HepG2 (cell line): ENCODE results near the gene CNNM4. TPM values are rescaled to one million over a fixed set of nuclear protein-coding genes. Genes with fewer than 3 reads are reported as not detected.

ENCODE experiments used
- CEBPB ChIP-seq: IDR thresholded peaks from 2 replicates; pipeline ENCODE4 v1.6.1; 2011; ENCODE audit warnings: low read depth, low read length, improper control_type of control experiment, borderline replicate concordance
- EEA1 ChIP-seq: sonication (generic); formaldehyde crosslinking; IDR thresholded peaks from 2 replicates; pipeline ENCODE4 v1.5.1; 2020; ENCODE audit warnings: mild to moderate bottlenecking, missing genetic modification reagents, borderline replicate concordance
- FIP1L1 ChIP-seq: fragments of 200-400 bp; formaldehyde crosslinking; IDR thresholded peaks from 2 replicates; pipeline ENCODE4 v1.6.1; 2018; ENCODE audit warnings: low read depth, mild to moderate bottlenecking, low read length, moderate library complexity, borderline replicate concordance; ENCODE audit not compliant: insufficient read depth
- HNRNPLL ChIP-seq: fragments of 200-400 bp; formaldehyde crosslinking; IDR thresholded peaks from 2 replicates; pipeline ENCODE4 v1.6.1; 2017; ENCODE audit warnings: mild to moderate bottlenecking, low read depth, low read length; ENCODE audit not compliant: poor library complexity, severe bottlenecking
- TP53 ChIP-seq: sonication (generic); formaldehyde crosslinking; conservative IDR thresholded peaks from 2 replicates; pipeline ENCODE4 v1.4.0; 2020; ENCODE audit warnings: missing genetic modification reagents
- ZNF317 ChIP-seq: sonication (generic); formaldehyde crosslinking; IDR thresholded peaks from 2 replicates; pipeline ENCODE4 v1.5.0; 2020; ENCODE audit warnings: mild to moderate bottlenecking, missing genetic modification reagents
- ZNF329 ChIP-seq: sonication (generic); formaldehyde crosslinking; IDR thresholded peaks from 2 replicates; pipeline ENCODE4 v1.9.0; 2021; ENCODE audit warnings: low read depth, mild to moderate bottlenecking, missing genetic modification reagents
- ZNF543 ChIP-seq: sonication (generic); formaldehyde crosslinking; IDR thresholded peaks from 2 replicates; pipeline ENCODE4 v1.4.0; 2020; ENCODE audit warnings: mild to moderate bottlenecking, missing genetic modification reagents
- ZNF563 ChIP-seq: sonication (generic); formaldehyde crosslinking; IDR thresholded peaks from 2 replicates; pipeline ENCODE4 v1.8.0; 2022; ENCODE audit warnings: mild to moderate bottlenecking, moderate library complexity, missing genetic modification reagents
- ZNF720 ChIP-seq: sonication (generic); formaldehyde crosslinking; IDR thresholded peaks from 2 replicates; pipeline ENCODE4 v1.4.0; 2020; ENCODE audit warnings: missing genetic modification reagents
- ZNF883 ChIP-seq: sonication (generic); formaldehyde crosslinking; IDR thresholded peaks from 2 replicates; pipeline ENCODE4 v1.5.1; 2020; ENCODE audit warnings: mild to moderate bottlenecking, missing genetic modification reagents; ENCODE audit errors: not compliant biosample characterization
- polyA plus RNA-seq, 8 experiments: library from polyadenylated mRNA; depleted of rRNA in 3 of 8; stranded (reverse) in 7 of 8; unstranded in 1 of 8; fragments of >200 nt; fragmentation: Illumina TruSeq in 4 of 8; extraction: Trizol in 4 of 8; gene quantifications; 2 replicates each; pipeline versions ENCODE4 v1.2.1 to v1.2.3, GENCODE V29; 2011 to 2016; ENCODE audit warnings: low read depth in 4 of 8, missing spikeins in 1 of 8, mixed read lengths in 1 of 8; ENCODE audit not compliant: insufficient read depth in 1 of 8
- total RNA-seq, 5 experiments: library from RNA; depleted of rRNA; stranded (reverse); fragments of >200 nt; fragmentation: Illumina TruSeq; extraction: Trizol; gene quantifications; 2 replicates each; pipeline ENCODE4 v1.2.3, GENCODE V29; 2016; ENCODE audit warnings: low read depth in 1 of 5
- TF ChIP-seq, protein P1 (sequence below): IDR thresholded peaks from 2 replicates; pipeline ENCODE4 v1.6.1; 2012; ENCODE audit warnings: low read length, improper control_type of control experiment
- TF ChIP-seq, protein P2 (sequence below), 2 experiments: sonication (generic) in 1 of 2; formaldehyde crosslinking in 1 of 2; IDR thresholded peaks; 2 replicates each; pipeline versions ENCODE4 v1.5.1 to v1.6.1; 2011 to 2020; ENCODE audit warnings: borderline replicate concordance in 1 of 2, low read depth in 1 of 2, low read length in 1 of 2, mild to moderate bottlenecking in 1 of 2, missing genetic modification reagents in 1 of 2, moderate library complexity in 1 of 2
- TF ChIP-seq, protein P3 (sequence below): sonication (generic); formaldehyde crosslinking; conservative IDR thresholded peaks from 2 replicates; pipeline ENCODE4 v1.8.0; 2022; ENCODE audit warnings: missing genetic modification reagents
- TF ChIP-seq, protein P4 (sequence below): IDR thresholded peaks from 2 replicates; pipeline ENCODE4 v1.4.0; 2020; ENCODE audit warnings: mild to moderate bottlenecking, missing genetic modification reagents

The CNNM4 gene
- total and polyA plus RNA-seq, 2 of the 13 experiments (the other 11 are each of a cell fraction or from before 2014, with no cell fraction given), result 5.9 to 8.4 TPM

DNA sequence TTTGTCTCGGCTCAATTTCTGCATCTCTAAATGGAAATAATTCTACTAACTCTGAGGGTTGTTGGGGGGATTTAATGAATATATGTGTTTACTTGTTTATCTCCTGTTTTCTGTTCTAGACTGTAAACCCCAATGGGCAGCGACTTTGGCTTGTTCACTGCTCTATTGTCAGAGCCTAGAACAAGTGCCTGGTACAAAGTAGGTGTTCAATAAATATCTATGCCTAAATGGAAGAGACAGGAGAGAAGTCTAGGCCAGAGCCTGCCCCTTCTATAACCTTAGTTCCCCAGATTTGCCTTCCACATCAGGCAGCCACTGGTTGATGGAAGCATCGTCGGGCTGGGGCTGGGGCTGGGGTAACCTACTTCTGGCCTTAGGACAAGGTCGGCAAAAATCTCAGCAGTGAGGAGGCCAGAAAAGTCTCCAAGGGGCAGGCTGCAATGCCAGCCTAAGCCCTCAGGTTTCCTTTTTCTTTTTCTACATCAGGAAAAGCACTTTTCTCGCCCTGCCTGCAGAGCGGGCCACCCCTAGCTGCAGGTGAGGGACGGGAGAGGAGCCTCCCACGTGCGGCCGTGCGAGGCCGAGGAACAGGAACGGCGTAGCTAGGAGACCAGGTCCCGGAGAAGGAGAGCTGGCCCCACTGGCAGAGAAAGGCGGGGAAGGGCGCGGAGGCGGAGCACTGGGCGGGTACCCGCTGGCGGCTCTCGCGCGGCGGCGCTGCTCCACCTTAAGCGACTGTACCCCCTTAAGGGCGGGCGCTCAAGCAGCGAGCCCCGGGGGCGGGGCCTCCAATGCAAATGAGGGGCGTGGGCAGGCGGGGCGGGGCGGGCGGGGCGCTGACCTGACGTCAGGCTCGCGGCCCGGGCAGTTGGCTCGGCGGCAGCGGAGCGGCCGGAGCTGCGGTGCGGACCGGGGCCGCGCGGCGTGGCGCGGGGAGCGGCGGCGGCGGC is at the start of gene CNNM4 (continued):
- TF ChIP-seq, protein P1, sequence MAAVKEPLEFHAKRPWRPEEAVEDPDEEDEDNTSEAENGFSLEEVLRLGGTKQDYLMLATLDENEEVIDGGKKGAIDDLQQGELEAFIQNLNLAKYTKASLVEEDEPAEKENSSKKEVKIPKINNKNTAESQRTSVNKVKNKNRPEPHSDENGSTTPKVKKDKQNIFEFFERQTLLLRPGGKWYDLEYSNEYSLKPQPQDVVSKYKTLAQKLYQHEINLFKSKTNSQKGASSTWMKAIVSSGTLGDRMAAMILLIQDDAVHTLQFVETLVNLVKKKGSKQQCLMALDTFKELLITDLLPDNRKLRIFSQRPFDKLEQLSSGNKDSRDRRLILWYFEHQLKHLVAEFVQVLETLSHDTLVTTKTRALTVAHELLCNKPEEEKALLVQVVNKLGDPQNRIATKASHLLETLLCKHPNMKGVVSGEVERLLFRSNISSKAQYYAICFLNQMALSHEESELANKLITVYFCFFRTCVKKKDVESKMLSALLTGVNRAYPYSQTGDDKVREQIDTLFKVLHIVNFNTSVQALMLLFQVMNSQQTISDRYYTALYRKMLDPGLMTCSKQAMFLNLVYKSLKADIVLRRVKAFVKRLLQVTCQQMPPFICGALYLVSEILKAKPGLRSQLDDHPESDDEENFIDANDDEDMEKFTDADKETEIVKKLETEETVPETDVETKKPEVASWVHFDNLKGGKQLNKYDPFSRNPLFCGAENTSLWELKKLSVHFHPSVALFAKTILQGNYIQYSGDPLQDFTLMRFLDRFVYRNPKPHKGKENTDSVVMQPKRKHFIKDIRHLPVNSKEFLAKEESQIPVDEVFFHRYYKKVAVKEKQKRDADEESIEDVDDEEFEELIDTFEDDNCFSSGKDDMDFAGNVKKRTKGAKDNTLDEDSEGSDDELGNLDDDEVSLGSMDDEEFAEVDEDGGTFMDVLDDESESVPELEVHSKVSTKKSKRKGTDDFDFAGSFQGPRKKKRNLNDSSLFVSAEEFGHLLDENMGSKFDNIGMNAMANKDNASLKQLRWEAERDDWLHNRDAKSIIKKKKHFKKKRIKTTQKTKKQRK, result no peak
- TF ChIP-seq CEBPB (no peak), HNRNPLL (no peak), ZNF720 (no peak), ZNF883 (CRISPR knock-in tag) (no peak), EEA1 (CRISPR knock-in tag) (no peak), FIP1L1 (no peak), ZNF543 (0 out of 2 replicates have a peak, but pooled peaks have one; percentile 2), ZNF563 (no peak), TP53 (CRISPR knock-in tag) (no peak), ZNF329 (CRISPR knock-in tag) (no peak), ZNF317 (CRISPR knock-in tag) (no peak)
- TF ChIP-seq, protein P2, sequence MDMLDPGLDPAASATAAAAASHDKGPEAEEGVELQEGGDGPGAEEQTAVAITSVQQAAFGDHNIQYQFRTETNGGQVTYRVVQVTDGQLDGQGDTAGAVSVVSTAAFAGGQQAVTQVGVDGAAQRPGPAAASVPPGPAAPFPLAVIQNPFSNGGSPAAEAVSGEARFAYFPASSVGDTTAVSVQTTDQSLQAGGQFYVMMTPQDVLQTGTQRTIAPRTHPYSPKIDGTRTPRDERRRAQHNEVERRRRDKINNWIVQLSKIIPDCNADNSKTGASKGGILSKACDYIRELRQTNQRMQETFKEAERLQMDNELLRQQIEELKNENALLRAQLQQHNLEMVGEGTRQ (IDR thresholded peaks at IDR 0.05; ENCODE audit: low read depth, low read length), result no peak
- TF ChIP-seq, protein P2 (CRISPR knock-in tag; IDR thresholded peaks at IDR 0.05; ENCODE audit: borderline replicate concordance), result no peak
- TF ChIP-seq, protein P3, sequence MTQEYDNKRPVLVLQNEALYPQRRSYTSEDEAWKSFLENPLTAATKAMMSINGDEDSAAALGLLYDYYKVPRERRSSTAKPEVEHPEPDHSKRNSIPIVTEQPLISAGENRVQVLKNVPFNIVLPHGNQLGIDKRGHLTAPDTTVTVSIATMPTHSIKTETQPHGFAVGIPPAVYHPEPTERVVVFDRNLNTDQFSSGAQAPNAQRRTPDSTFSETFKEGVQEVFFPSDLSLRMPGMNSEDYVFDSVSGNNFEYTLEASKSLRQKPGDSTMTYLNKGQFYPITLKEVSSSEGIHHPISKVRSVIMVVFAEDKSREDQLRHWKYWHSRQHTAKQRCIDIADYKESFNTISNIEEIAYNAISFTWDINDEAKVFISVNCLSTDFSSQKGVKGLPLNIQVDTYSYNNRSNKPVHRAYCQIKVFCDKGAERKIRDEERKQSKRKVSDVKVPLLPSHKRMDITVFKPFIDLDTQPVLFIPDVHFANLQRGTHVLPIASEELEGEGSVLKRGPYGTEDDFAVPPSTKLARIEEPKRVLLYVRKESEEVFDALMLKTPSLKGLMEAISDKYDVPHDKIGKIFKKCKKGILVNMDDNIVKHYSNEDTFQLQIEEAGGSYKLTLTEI (CRISPR knock-in tag), result no peak
- TF ChIP-seq, protein P4, sequence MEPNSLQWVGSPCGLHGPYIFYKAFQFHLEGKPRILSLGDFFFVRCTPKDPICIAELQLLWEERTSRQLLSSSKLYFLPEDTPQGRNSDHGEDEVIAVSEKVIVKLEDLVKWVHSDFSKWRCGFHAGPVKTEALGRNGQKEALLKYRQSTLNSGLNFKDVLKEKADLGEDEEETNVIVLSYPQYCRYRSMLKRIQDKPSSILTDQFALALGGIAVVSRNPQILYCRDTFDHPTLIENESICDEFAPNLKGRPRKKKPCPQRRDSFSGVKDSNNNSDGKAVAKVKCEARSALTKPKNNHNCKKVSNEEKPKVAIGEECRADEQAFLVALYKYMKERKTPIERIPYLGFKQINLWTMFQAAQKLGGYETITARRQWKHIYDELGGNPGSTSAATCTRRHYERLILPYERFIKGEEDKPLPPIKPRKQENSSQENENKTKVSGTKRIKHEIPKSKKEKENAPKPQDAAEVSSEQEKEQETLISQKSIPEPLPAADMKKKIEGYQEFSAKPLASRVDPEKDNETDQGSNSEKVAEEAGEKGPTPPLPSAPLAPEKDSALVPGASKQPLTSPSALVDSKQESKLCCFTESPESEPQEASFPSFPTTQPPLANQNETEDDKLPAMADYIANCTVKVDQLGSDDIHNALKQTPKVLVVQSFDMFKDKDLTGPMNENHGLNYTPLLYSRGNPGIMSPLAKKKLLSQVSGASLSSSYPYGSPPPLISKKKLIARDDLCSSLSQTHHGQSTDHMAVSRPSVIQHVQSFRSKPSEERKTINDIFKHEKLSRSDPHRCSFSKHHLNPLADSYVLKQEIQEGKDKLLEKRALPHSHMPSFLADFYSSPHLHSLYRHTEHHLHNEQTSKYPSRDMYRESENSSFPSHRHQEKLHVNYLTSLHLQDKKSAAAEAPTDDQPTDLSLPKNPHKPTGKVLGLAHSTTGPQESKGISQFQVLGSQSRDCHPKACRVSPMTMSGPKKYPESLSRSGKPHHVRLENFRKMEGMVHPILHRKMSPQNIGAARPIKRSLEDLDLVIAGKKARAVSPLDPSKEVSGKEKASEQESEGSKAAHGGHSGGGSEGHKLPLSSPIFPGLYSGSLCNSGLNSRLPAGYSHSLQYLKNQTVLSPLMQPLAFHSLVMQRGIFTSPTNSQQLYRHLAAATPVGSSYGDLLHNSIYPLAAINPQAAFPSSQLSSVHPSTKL (CRISPR knock-in tag), result 0 out of 2 replicates have a peak, but pooled peaks have one; percentile 38
